ENCODE data around the gene PNLIPRP1.

- no peak for TF ChIP-seq CTCF (IDR thresholded peaks at IDR 0.05; ENCODE audit: insufficient read depth, low read length, poor library complexity, severe bottlenecking)
- no peak for TF ChIP-seq EZH2phosphoT487 (conservative IDR thresholded peaks at IDR 0.05; ENCODE audit: low read length)
These were observed 36.1 kb downstream of the PNLIPRP1 start for GRCh38 chr10:116626815-116627214.

Measured in SU-DHL-6 (cell line).